ENCODE results near the gene ACTR1A.
A peak's percentile ranks its signal among the peaks of the same experiment; 100 is the strongest.

ACTR1A gene

GRCh38 chr10:102449321-102450123 is 53.0 kb downstream of the ACTR1A start:
- Histone ChIP-seq H3K4me1 (ENCODE audit: control insufficient read depth in 1 of 2, insufficient read depth in 2 of 2, low read length in 2 of 2) (peaks cover 14 to 17% of the 10 kb centered on the region in 2 donors), H3K9me3 (ENCODE audit: control insufficient read depth in 1 of 2, low read length in 2 of 2) (no peaks in the 10 kb centered on the region), H3K36me3 (ENCODE audit: control insufficient read depth in 1 of 2, insufficient read depth in 2 of 2, low read length in 2 of 2) (peaks cover 0 to 4% of the 10 kb centered on the region in 2 donors), H3K4me3 (ENCODE audit: low read depth in 1 of 2, low read length in 2 of 2) (peak overlapping the region; percentile 91 to 93), H3K27ac (ENCODE audit: low read depth, low read length) (peak overlapping the region; percentile 84), H3K27me3 (ENCODE audit: control insufficient read depth in 1 of 2, insufficient read depth in 2 of 2, low read length in 2 of 2) (no peaks in the 10 kb centered on the region), H3K9ac (ENCODE audit: low read depth in 1 of 2, low read length in 2 of 2) (peak overlapping the region; percentile 85 to 87)

DNA sequence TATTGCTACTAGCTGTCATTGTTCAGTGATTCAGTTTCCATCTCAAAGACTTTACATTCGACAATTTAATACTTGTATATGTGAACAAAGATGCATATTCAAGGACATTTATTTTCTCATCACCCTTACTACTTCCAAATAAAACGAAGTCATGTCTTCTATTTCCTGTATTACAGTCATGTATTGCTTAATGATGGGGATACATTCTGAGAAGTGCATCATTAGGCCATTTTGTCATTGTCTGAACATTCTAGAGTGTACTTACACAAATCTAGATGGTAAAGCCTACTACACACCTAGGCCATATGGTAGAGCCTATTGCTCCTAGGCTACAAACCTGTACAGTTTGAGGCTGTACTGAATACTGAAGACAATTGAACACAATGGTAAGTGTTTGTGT is 57.7 kb downstream of the ACTR1A start:
- H3K4me3 ChIP-seq (ENCODE audit: low read depth in 1 of 2, low read length in 2 of 2) = no peak overlapping the region
- no peaks in the 10 kb centered on the region for H3K27me3 ChIP-seq (ENCODE audit: control insufficient read depth in 1 of 2, insufficient read depth in 2 of 2, low read length in 2 of 2)
- no peak overlapping the region for H3K27ac ChIP-seq (ENCODE audit: low read depth, low read length)
- no peaks in the 10 kb centered on the region for H3K36me3 ChIP-seq (ENCODE audit: control insufficient read depth in 1 of 2, insufficient read depth in 2 of 2, low read length in 2 of 2)
- H3K4me1 ChIP-seq (ENCODE audit: control insufficient read depth in 1 of 2, insufficient read depth in 2 of 2, low read length in 2 of 2) = peaks cover 5% of the 10 kb centered on the region in 2 donors
- no peaks in the 10 kb centered on the region for H3K9me3 ChIP-seq (ENCODE audit: control insufficient read depth in 1 of 2, low read length in 2 of 2)
- H3K9ac ChIP-seq (ENCODE audit: low read depth in 1 of 2, low read length in 2 of 2) = no peak overlapping the region

GRCh38 chr10:102438374-102438773 is 64.1 kb downstream of the ACTR1A start:
- Histone ChIP-seq H3K4me3 (ENCODE audit: low read depth in 1 of 2, low read length in 2 of 2) (no peak overlapping the region), H3K4me1 (ENCODE audit: control insufficient read depth in 1 of 2, insufficient read depth in 2 of 2, low read length in 2 of 2) (peaks cover 9 to 28% of the 10 kb centered on the region in 2 donors), H3K9me3 (ENCODE audit: control insufficient read depth in 1 of 2, low read length in 2 of 2) (no peaks in the 10 kb centered on the region), H3K9ac (ENCODE audit: low read depth in 1 of 2, low read length in 2 of 2) (no peak overlapping the region), H3K36me3 (ENCODE audit: control insufficient read depth in 1 of 2, insufficient read depth in 2 of 2, low read length in 2 of 2) (no peaks in the 10 kb centered on the region), H3K27me3 (ENCODE audit: control insufficient read depth in 1 of 2, insufficient read depth in 2 of 2, low read length in 2 of 2) (no peaks in the 10 kb centered on the region), H3K27ac (ENCODE audit: low read depth, low read length) (no peak overlapping the region)

- Histone ChIP-seq H3K27ac (ENCODE audit: low read depth, low read length) (no peak overlapping the region), H3K9ac (ENCODE audit: low read depth in 1 of 2, low read length in 2 of 2) (no peak overlapping the region), H3K4me1 (ENCODE audit: control insufficient read depth in 1 of 2, insufficient read depth in 2 of 2, low read length in 2 of 2) (peaks cover 9 to 32% of the 10 kb centered on the region in 2 donors), H3K36me3 (ENCODE audit: control insufficient read depth in 1 of 2, insufficient read depth in 2 of 2, low read length in 2 of 2) (no peaks in the 10 kb centered on the region), H3K9me3 (ENCODE audit: control insufficient read depth in 1 of 2, low read length in 2 of 2) (no peaks in the 10 kb centered on the region), H3K4me3 (ENCODE audit: low read depth in 1 of 2, low read length in 2 of 2) (no peak overlapping the region), H3K27me3 (ENCODE audit: control insufficient read depth in 1 of 2, insufficient read depth in 2 of 2, low read length in 2 of 2) (no peaks in the 10 kb centered on the region)
Measured at GRCh38 chr10:102437515-102437914, 65.0 kb downstream of the ACTR1A start.

DNA sequence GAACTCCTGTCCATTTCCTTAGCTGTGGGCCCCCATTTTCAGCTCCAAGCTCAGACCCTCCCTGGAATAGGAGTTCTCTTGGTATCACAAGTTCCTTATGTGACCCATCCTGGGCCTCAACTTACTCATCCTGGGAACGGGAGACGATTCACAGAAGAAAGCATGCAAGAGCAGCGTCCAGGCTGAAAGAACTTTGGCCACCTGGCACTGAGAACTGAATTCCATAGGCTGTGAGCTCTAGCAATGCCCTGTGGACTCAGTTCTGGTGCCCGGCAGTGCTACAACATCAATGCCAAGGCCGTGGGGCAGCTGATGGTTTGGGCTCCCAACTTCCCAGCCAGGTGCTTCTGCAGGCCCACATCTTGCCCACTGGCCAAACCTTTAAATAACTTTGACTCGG is 66.2 kb downstream of the ACTR1A start:
- Histone ChIP-seq H3K9me3 (ENCODE audit: control insufficient read depth in 1 of 2, low read length in 2 of 2) (no peaks in the 10 kb centered on the region), H3K27ac (ENCODE audit: low read depth, low read length) (no peak overlapping the region), H3K4me1 (ENCODE audit: control insufficient read depth in 1 of 2, insufficient read depth in 2 of 2, low read length in 2 of 2) (peaks cover 17 to 40% of the 10 kb centered on the region in 2 donors), H3K4me3 (ENCODE audit: low read depth in 1 of 2, low read length in 2 of 2) (peak overlapping the region; percentile 61 to 65), H3K36me3 (ENCODE audit: control insufficient read depth in 1 of 2, insufficient read depth in 2 of 2, low read length in 2 of 2) (no peaks in the 10 kb centered on the region), H3K9ac (ENCODE audit: low read depth in 1 of 2, low read length in 2 of 2) (peak overlapping the region in 1 of 2 donors; percentile 18), H3K27me3 (ENCODE audit: control insufficient read depth in 1 of 2, insufficient read depth in 2 of 2, low read length in 2 of 2) (no peaks in the 10 kb centered on the region)

DNA sequence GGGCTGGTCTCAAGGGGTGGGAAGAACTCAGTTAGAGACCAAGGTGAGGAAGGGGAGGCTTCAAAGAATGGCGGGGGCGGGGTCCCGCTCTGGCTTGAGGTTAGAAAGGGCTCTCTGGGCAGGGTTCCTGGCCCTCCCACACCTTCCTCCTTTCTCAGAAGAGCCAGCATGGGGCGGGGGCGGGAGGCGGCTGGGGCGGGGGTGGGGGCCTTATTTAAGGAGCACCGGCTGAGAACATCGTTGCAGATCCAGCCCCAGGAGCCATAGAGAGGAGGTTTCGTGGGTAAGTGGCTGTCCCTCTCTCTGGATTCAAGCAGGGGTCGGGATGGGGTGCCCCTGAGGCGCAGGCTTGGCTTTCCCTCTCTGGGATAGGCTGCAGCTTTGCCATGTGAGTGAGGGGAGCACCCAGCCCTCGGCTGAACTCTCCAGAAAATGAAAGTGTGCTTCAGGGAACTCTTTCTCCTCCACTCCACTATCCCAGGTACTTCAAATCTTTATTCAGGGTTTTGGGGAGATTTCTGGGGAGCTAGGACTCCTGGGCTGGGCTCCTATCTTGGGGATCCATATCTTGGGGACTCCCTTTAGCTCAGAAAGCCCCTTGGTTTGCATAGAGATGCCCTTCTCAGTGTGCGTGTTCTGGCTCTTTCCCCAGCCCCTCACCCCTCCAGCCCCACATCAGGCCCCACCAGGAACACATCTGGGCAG is 66.8 kb downstream of the ACTR1A start:
- Histone ChIP-seq H3K4me1 (ENCODE audit: control insufficient read depth in 1 of 2, insufficient read depth in 2 of 2, low read length in 2 of 2) (peaks cover 18 to 41% of the 10 kb centered on the region in 2 donors), H3K9ac (ENCODE audit: low read depth in 1 of 2, low read length in 2 of 2) (peak overlapping the region in 1 of 2 donors; percentile 25), H3K27me3 (ENCODE audit: control insufficient read depth in 1 of 2, insufficient read depth in 2 of 2, low read length in 2 of 2) (no peaks in the 10 kb centered on the region), H3K4me3 (ENCODE audit: low read depth in 1 of 2, low read length in 2 of 2) (peak overlapping the region; percentile 61 to 65), H3K27ac (ENCODE audit: low read depth, low read length) (no peak overlapping the region), H3K9me3 (ENCODE audit: control insufficient read depth in 1 of 2, low read length in 2 of 2) (no peaks in the 10 kb centered on the region), H3K36me3 (ENCODE audit: control insufficient read depth in 1 of 2, insufficient read depth in 2 of 2, low read length in 2 of 2) (no peaks in the 10 kb centered on the region)

DNA sequence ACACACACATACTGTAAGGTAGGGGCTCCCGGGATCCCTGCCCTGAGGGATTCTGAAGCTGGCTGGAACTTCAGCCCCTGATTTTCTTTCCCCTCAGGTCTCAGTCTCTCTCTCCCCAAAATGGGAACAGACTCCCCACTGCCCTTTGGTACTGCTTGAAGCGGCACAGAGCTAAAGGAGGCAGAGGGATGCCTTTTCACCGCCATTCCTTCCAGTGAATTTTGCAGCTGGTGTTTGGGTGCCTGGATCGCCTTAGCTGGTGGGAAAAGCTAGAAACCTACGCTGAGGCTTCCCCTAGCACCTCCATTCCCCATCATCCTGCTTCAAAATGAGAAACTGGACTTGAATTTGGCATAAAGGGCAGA is 67.4 kb downstream of the ACTR1A start:
- no peaks in the 10 kb centered on the region for H3K9me3 ChIP-seq (ENCODE audit: control insufficient read depth in 1 of 2, low read length in 2 of 2)

GRCh38 chr10:102434394-102435132 is 67.9 kb downstream of the ACTR1A start:
- no peak overlapping the region for H3K27ac ChIP-seq (ENCODE audit: low read depth, low read length)
- peak overlapping the region in 1 of 2 donors; percentile 25 for H3K9ac ChIP-seq (ENCODE audit: low read depth in 1 of 2, low read length in 2 of 2)
- H3K36me3 ChIP-seq (ENCODE audit: control insufficient read depth in 1 of 2, insufficient read depth in 2 of 2, low read length in 2 of 2) = no peaks in the 10 kb centered on the region
- H3K4me1 ChIP-seq (ENCODE audit: control insufficient read depth in 1 of 2, insufficient read depth in 2 of 2, low read length in 2 of 2) = peaks cover 18 to 41% of the 10 kb centered on the region in 2 donors
- no peaks in the 10 kb centered on the region for H3K9me3 ChIP-seq (ENCODE audit: control insufficient read depth in 1 of 2, low read length in 2 of 2)
- H3K27me3 ChIP-seq (ENCODE audit: control insufficient read depth in 1 of 2, insufficient read depth in 2 of 2, low read length in 2 of 2) = no peaks in the 10 kb centered on the region
- H3K4me3 ChIP-seq (ENCODE audit: low read depth in 1 of 2, low read length in 2 of 2) = peak overlapping the region in 1 of 2 donors; percentile 65

More for the DNA sequence above, 67.4 kb downstream of the ACTR1A start:
- no peak overlapping the region for H3K27ac ChIP-seq (ENCODE audit: low read depth, low read length)
- H3K4me1 ChIP-seq (ENCODE audit: control insufficient read depth in 1 of 2, insufficient read depth in 2 of 2, low read length in 2 of 2) = peaks cover 18 to 41% of the 10 kb centered on the region in 2 donors
- H3K9ac ChIP-seq (ENCODE audit: low read depth in 1 of 2, low read length in 2 of 2) = peak overlapping the region in 1 of 2 donors; percentile 25
- no peaks in the 10 kb centered on the region for H3K36me3 ChIP-seq (ENCODE audit: control insufficient read depth in 1 of 2, insufficient read depth in 2 of 2, low read length in 2 of 2)
- H3K27me3 ChIP-seq (ENCODE audit: control insufficient read depth in 1 of 2, insufficient read depth in 2 of 2, low read length in 2 of 2) = no peaks in the 10 kb centered on the region
- peak overlapping the region; percentile 36 to 65 for H3K4me3 ChIP-seq (ENCODE audit: low read depth in 1 of 2, low read length in 2 of 2)

GRCh38 chr10:102433619-102434046 is 68.9 kb downstream of the ACTR1A start:
- H3K4me3 ChIP-seq (ENCODE audit: low read depth in 1 of 2, low read length in 2 of 2) = no peak overlapping the region
- peaks cover 18 to 41% of the 10 kb centered on the region in 2 donors for H3K4me1 ChIP-seq (ENCODE audit: control insufficient read depth in 1 of 2, insufficient read depth in 2 of 2, low read length in 2 of 2)
- no peak overlapping the region for H3K9ac ChIP-seq (ENCODE audit: low read depth in 1 of 2, low read length in 2 of 2)
- H3K9me3 ChIP-seq (ENCODE audit: control insufficient read depth in 1 of 2, low read length in 2 of 2) = no peaks in the 10 kb centered on the region
- H3K36me3 ChIP-seq (ENCODE audit: control insufficient read depth in 1 of 2, insufficient read depth in 2 of 2, low read length in 2 of 2) = no peaks in the 10 kb centered on the region
- no peaks in the 10 kb centered on the region for H3K27me3 ChIP-seq (ENCODE audit: control insufficient read depth in 1 of 2, insufficient read depth in 2 of 2, low read length in 2 of 2)
- no peak overlapping the region for H3K27ac ChIP-seq (ENCODE audit: low read depth, low read length)

Data from duodenal mucosa (tissue), 2 donors.